SK-N-SH treated with all-trans-retinoic acid at 6 μM for 48 hours (cell line): Measurements from ENCODE around the gene HACL1.

Experiments
- ATAC-seq: fragments of 200-7000 bp; cut with Tn5 transposase; 3 replicates; pipeline ENCODE4 v1.9.1; 2020; ENCODE audit warnings: mild to moderate bottlenecking, moderate library complexity
- BACH2 ChIP-seq: fragments of 250-450 bp; sonication (Bioruptor Pico); IDR thresholded peaks from 2 replicates; pipeline ENCODE4 v1.9.0; 2021; ENCODE audit warnings: mild to moderate bottlenecking, borderline replicate concordance
- CSDC2 ChIP-seq: fragments of 250-450 bp; sonication (Bioruptor Pico); IDR thresholded peaks from 2 replicates; pipeline ENCODE4 v1.5.0; 2020; ENCODE audit warnings: mild to moderate bottlenecking, moderate library complexity
- CSRNP3 ChIP-seq: fragments of 250-450 bp; sonication (Bioruptor Pico); IDR thresholded peaks from 2 replicates; pipeline ENCODE4 v1.5.1; 2021; ENCODE audit warnings: mild to moderate bottlenecking, moderate library complexity
- GLIS3 ChIP-seq: fragments of 250-450 bp; sonication (Bioruptor Pico); IDR thresholded peaks from 2 replicates; pipeline ENCODE4 v1.5.0; 2020; ENCODE audit warnings: mild to moderate bottlenecking, moderate library complexity
- ISL1 ChIP-seq: fragments of 250-450 bp; sonication (Bioruptor Pico); IDR thresholded peaks from 2 replicates; pipeline ENCODE4 v2.1.2; 2022; ENCODE audit warnings: mild to moderate bottlenecking, moderate library complexity
- OSR1 ChIP-seq: fragments of 250-450 bp; sonication (Bioruptor Pico); IDR thresholded peaks from 2 replicates; pipeline ENCODE4 v1.8.0; 2022; ENCODE audit warnings: moderate library complexity, mild to moderate bottlenecking, inconsistent platforms
- PPARA ChIP-seq: fragments of 250-450 bp; sonication (Bioruptor Pico); IDR thresholded peaks from 2 replicates; pipeline ENCODE4 v1.5.0; 2020; ENCODE audit warnings: mild to moderate bottlenecking, borderline replicate concordance
- RARB ChIP-seq: fragments of 250-450 bp; sonication (Bioruptor Pico); IDR thresholded peaks from 2 replicates; pipeline ENCODE4 v1.8.0; 2021; ENCODE audit warnings: mild to moderate bottlenecking, moderate library complexity
- SNAI2 ChIP-seq: fragments of 250-450 bp; sonication (Bioruptor Pico); IDR thresholded peaks from 2 replicates; pipeline ENCODE4 v1.5.0; 2020; ENCODE audit warnings: mild to moderate bottlenecking, moderate library complexity
- TOX ChIP-seq: fragments of 250-450 bp; sonication (Bioruptor Pico); IDR thresholded peaks from 2 replicates; pipeline ENCODE4 v1.8.0; 2021; ENCODE audit warnings: mild to moderate bottlenecking, moderate library complexity, borderline replicate concordance
- TSHZ2 ChIP-seq: fragments of 250-450 bp; sonication (Bioruptor Pico); IDR thresholded peaks from 2 replicates; pipeline ENCODE4 v1.5.0; 2020; ENCODE audit warnings: mild to moderate bottlenecking, moderate library complexity
- ZC3H10 ChIP-seq: fragments of 250-450 bp; sonication (Bioruptor Pico); IDR thresholded peaks from 2 replicates; pipeline ENCODE4 v1.5.1; 2021; ENCODE audit warnings: mild to moderate bottlenecking, moderate library complexity
- ZFP3 ChIP-seq: fragments of 250-450 bp; sonication (Bioruptor Pico); IDR thresholded peaks from 2 replicates; pipeline ENCODE4 v1.5.0; 2020; ENCODE audit warnings: mild to moderate bottlenecking, moderate library complexity
- ZFP30 ChIP-seq: fragments of 450-650 bp; formaldehyde crosslinking; IDR thresholded peaks from 2 replicates; pipeline ENCODE4 v1.5.0; 2022; ENCODE audit warnings: mild to moderate bottlenecking, moderate library complexity
- ZNF565 ChIP-seq: fragments of 450-650 bp; formaldehyde crosslinking; conservative IDR thresholded peaks from 2 replicates; pipeline ENCODE4 v1.5.0; 2020; ENCODE audit warnings: low read depth, mild to moderate bottlenecking, moderate library complexity
- ZNF70 ChIP-seq: fragments of 450-650 bp; formaldehyde crosslinking; IDR thresholded peaks from 2 replicates; pipeline ENCODE4 v1.5.0; 2020; ENCODE audit warnings: mild to moderate bottlenecking, moderate library complexity
- ZNF8 ChIP-seq: fragments of 450-650 bp; formaldehyde crosslinking; IDR thresholded peaks from 2 replicates; pipeline ENCODE4 v1.5.0; 2020; ENCODE audit warnings: mild to moderate bottlenecking, moderate library complexity
- TF ChIP-seq, protein P1 (sequence below): fragments of 250-450 bp; sonication (Bioruptor Pico); IDR thresholded peaks from 2 replicates; pipeline ENCODE4 v1.8.0; 2021; ENCODE audit warnings: low read depth, mild to moderate bottlenecking, moderate library complexity, borderline replicate concordance
- TF ChIP-seq, protein P2 (sequence below): fragments of 250-450 bp; sonication (Bioruptor Pico); IDR thresholded peaks from 2 replicates; pipeline ENCODE4 v1.5.1; 2020; ENCODE audit warnings: low read depth, mild to moderate bottlenecking, moderate library complexity

Gene HACL1

GRCh38 chr3:15549846-15550245 is 51.5 kb downstream of the HACL1 start (continued):
- TF ChIP-seq, protein P1, sequence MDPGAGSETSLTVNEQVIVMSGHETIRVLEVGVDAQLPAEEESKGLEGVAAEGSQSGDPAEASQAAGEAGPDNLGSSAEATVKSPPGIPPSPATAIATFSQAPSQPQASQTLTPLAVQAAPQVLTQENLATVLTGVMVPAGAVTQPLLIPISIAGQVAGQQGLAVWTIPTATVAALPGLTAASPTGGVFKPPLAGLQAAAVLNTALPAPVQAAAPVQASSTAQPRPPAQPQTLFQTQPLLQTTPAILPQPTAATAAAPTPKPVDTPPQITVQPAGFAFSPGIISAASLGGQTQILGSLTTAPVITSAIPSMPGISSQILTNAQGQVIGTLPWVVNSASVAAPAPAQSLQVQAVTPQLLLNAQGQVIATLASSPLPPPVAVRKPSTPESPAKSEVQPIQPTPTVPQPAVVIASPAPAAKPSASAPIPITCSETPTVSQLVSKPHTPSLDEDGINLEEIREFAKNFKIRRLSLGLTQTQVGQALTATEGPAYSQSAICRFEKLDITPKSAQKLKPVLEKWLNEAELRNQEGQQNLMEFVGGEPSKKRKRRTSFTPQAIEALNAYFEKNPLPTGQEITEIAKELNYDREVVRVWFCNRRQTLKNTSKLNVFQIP (CRISPR knock-in tag), result no peak

- TF ChIP-seq SNAI2 (CRISPR knock-in tag), result no peak
- TF ChIP-seq CSRNP3, result no peak
- TF ChIP-seq, protein P2, sequence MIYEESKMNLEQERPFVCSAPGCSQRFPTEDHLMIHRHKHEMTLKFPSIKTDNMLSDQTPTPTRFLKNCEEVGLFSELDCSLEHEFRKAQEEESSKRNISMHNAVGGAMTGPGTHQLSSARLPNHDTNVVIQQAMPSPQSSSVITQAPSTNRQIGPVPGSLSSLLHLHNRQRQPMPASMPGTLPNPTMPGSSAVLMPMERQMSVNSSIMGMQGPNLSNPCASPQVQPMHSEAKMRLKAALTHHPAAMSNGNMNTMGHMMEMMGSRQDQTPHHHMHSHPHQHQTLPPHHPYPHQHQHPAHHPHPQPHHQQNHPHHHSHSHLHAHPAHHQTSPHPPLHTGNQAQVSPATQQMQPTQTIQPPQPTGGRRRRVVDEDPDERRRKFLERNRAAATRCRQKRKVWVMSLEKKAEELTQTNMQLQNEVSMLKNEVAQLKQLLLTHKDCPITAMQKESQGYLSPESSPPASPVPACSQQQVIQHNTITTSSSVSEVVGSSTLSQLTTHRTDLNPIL, result no peak
- TF ChIP-seq PPARA (CRISPR knock-in tag), result no peak
- no peak for TF ChIP-seq ISL1 (CRISPR knock-in tag)
- no peak for TF ChIP-seq TOX (CRISPR knock-in tag)
- TF ChIP-seq, protein P1 (CRISPR knock-in tag), result no peak
- TF ChIP-seq ZNF70 (CRISPR knock-in tag), result no peak
- TF ChIP-seq TSHZ2 (CRISPR knock-in tag), result no peak
- no peak for TF ChIP-seq ZNF8
- TF ChIP-seq CSDC2 (CRISPR knock-in tag), result no peak
- TF ChIP-seq GLIS3 (CRISPR knock-in tag), result no peak
- no peak for TF ChIP-seq ZFP30
- no peak for TF ChIP-seq RARB (CRISPR knock-in tag)
- TF ChIP-seq ZFP3, result no peak
- no peak for ATAC-seq
These were observed 58.8 kb downstream of the HACL1 start for GRCh38 chr3:15542614-15543013.

DNA sequence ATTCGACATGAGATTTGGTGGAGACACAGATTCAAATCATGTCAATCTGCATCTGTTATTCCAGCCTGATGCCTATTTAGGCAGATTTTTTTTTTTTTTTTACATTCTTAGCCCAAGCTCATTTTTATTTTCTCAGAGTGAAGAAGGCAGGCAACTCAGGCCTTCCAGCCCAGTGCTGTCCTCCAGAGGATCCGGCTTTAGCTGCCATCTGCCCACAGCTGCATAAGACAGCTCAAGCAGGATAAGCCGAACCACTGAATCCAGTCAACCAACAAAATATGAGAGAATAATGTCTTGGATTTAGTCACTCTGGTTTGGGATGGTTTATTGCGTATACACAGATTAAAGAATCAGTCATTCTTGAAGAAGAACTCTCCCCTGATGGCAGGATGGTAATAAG is 60.0 kb downstream of the HACL1 start:
- ATAC-seq, result no peak
- TF ChIP-seq OSR1 (CRISPR knock-in tag) (no peak), ZNF565 (no peak), GLIS3 (CRISPR knock-in tag) (no peak), SNAI2 (CRISPR knock-in tag) (no peak), CSRNP3 (no peak), BACH2 (no peak), CSDC2 (CRISPR knock-in tag) (no peak), ISL1 (CRISPR knock-in tag) (no peak), ZC3H10 (CRISPR knock-in tag) (no peak)
- TF ChIP-seq, protein P2, result no peak
